PC-3 (cell line): Measurements from ENCODE around the gene TUBGCP3. TPM values are rescaled to one million over a fixed set of nuclear protein-coding genes. Genes with fewer than 3 reads are reported as not detected.

Source experiments
- ATAC-seq: fragments of 200-7000 bp; cut with Tn5 transposase; 2 replicates; pipeline ENCODE4 v1.9.1; 2020; ENCODE audit warnings: mild to moderate bottlenecking, moderate library complexity
- BruUV-seq: library from RNA; stranded (reverse); fragments of 400-500 nt; replicated peaks from 2 replicates; lab custom pipeline; 2021; lab: Mats Ljungman, UMichigan
- CTCF ChIA-PET: fragments of 300-600 bp; sonication (Branson Sonifier 250); formaldehyde crosslinking; loops from one replicate; lab custom pipeline; 2022; ENCODE audit warnings: antibody characterized with exemption; lab: Charles Lee
- POLR2A ChIA-PET: fragments of 300-600 bp; sonication (Branson Sonifier 250); formaldehyde crosslinking; loops from one replicate; lab custom pipeline; 2022; ENCODE audit warnings: antibody characterized with exemption; ENCODE audit not compliant: unreplicated experiment; lab: Charles Lee
- DNase-seq: peaks from one replicate; pipeline ENCODE4 v3.0.0-alpha.2; 2015
- H2AFZ ChIP-seq: fragments of 300-600 bp; sonication (generic); 2 replicates; pipeline ENCODE4 v1.6.0; 2016; ENCODE audit warnings: antibody characterized with exemption, low read length
- H3F3A ChIP-seq: fragments of 300-600 bp; sonication (generic); one replicate; pipeline ENCODE4 v1.6.0; 2017; ENCODE audit warnings: antibody characterized with exemption, low read length, control low read depth, mild to moderate bottlenecking; ENCODE audit not compliant: unreplicated experiment
- H3K27ac ChIP-seq: fragments of 300-600 bp; sonication (generic); 2 replicates; pipeline ENCODE4 v1.5.1; 2016; ENCODE audit warnings: mild to moderate bottlenecking, low read length
- H3K27me3 ChIP-seq: fragments of 300-600 bp; sonication (generic); 2 replicates; pipeline ENCODE4 v1.6.1; 2016; ENCODE audit warnings: low read length, mixed read lengths
- H3K36me3 ChIP-seq: fragments of 300-600 bp; sonication (generic); 2 replicates; pipeline ENCODE4 v1.6.1; 2016; ENCODE audit warnings: low read depth, mixed run types, low read length, mixed read lengths
- H3K4me1 ChIP-seq: fragments of 300-600 bp; sonication (generic); 2 replicates; pipeline ENCODE4 v1.5.1; 2016; ENCODE audit warnings: low read length; ENCODE audit not compliant: insufficient read depth
- H3K4me2 ChIP-seq: fragments of 300-600 bp; sonication (generic); 2 replicates; pipeline ENCODE4 v1.6.0; 2016; ENCODE audit warnings: low read length
- H3K4me3 ChIP-seq: fragments of 300-600 bp; sonication (generic); 2 replicates; pipeline ENCODE4 v1.5.1; 2016; ENCODE audit warnings: mild to moderate bottlenecking, low read length, mixed read lengths
- H3K79me2 ChIP-seq: fragments of 300-600 bp; sonication (generic); 2 replicates; pipeline ENCODE4 v1.6.1; 2017; ENCODE audit warnings: low read length, mixed read lengths
- H3K9ac ChIP-seq: fragments of 300-600 bp; sonication (generic); 2 replicates; pipeline ENCODE4 v1.6.0; 2016; ENCODE audit warnings: mild to moderate bottlenecking, low read length
- H3K9me2 ChIP-seq: fragments of 300-600 bp; sonication (generic); replicated peaks from 2 replicates; pipeline ENCODE4 v1.6.1; 2016; ENCODE audit warnings: mixed run types, low read length, mixed read lengths
- H3K9me3 ChIP-seq: fragments of 300-600 bp; sonication (generic); 2 replicates; pipeline ENCODE4 v1.6.1; 2016; ENCODE audit warnings: low read length, mixed read lengths
- H4K20me1 ChIP-seq: fragments of 300-600 bp; sonication (generic); 2 replicates; pipeline ENCODE4 v1.6.1; 2016; ENCODE audit warnings: low read length, mixed read lengths
- CTCF ChIP-seq: fragments of 300-600 bp; sonication (generic); conservative IDR thresholded peaks from 2 replicates; pipeline ENCODE4 v1.5.1; 2017; ENCODE audit warnings: antibody characterized with exemption, low read depth, mild to moderate bottlenecking, low read length
- EZH2 ChIP-seq: fragments of 300-600 bp; sonication (generic); IDR thresholded peaks from one replicate; pipeline ENCODE4 v1.6.1; 2017; ENCODE audit warnings: antibody characterized with exemption, mild to moderate bottlenecking, low read length; ENCODE audit not compliant: unreplicated experiment
- EZH2phosphoT487 ChIP-seq: fragments of 300-600 bp; sonication (generic); IDR thresholded peaks from 2 replicates; pipeline ENCODE4 v1.6.1; 2018; ENCODE audit warnings: mild to moderate bottlenecking, antibody characterized with exemption, low read length, borderline replicate concordance
- intact Hi-C: fragments of 100-400 bp; cut with micrococcal nuclease; formaldehyde crosslinking; loops from 2 replicates; pipeline ENCODE4 v1.9.0; 2023
- total RNA-seq: library from RNA; depleted of rRNA; stranded (reverse); fragments of >200 nt; gene quantifications from 2 replicates; pipeline ENCODE4 v1.2.3, GENCODE V29; 2014

Gene TUBGCP3
- total RNA-seq, 1 experiment from 2014 or later, result 25.8 TPM

- Histone ChIP-seq H3K9ac (no peak overlapping the region), H3K9me3 (no peaks in the 10 kb centered on the region), H3K4me3 (no peak overlapping the region), H3F3A (no peaks in the 10 kb centered on the region), H2AFZ (no peak overlapping the region), H3K79me2 (no peaks in the 10 kb centered on the region), H4K20me1 (no peaks in the 10 kb centered on the region), H3K4me2 (no peak overlapping the region), H3K27me3 (no peaks in the 10 kb centered on the region), H3K36me3 (peaks cover 15% of the 10 kb centered on the region), H3K4me1 (peaks cover 12% of the 10 kb centered on the region; the same call in 1 of the 2 replicates), H3K9me2 (no peaks in the 10 kb centered on the region), H3K27ac (no peak overlapping the region)
- peak; percentile 74 for ATAC-seq
- CTCF ChIA-PET, result interaction anchor here (0.6 kb wide), 1 partner anchor 1524 kb away, joined by 5 read pairs; no protein-coding TSS in a partner anchor
- intact Hi-C loops, result loop anchor here (2.0 to 10.0 kb wide), 2 partner anchors 96 to 1036 kb away; no protein-coding TSS in a partner anchor
- no TSS peak for BruUV-seq
- peak; percentile 27 for DNase-seq
- TF ChIP-seq EZH2phosphoT487 (no peak), EZH2 (no peak), CTCF (no peak)
- POLR2A ChIA-PET, result no interaction called here
These were observed 76.8 kb downstream of the TUBGCP3 start for GRCh38 chr13:112510987-112511685.

- H3K4me2 ChIP-seq, result no peak overlapping the region
- H4K20me1 ChIP-seq, result no peaks in the 10 kb centered on the region
- H2AFZ ChIP-seq, result no peak overlapping the region
- no peak overlapping the region for H3K27ac ChIP-seq
- H3K4me1 ChIP-seq, result peaks cover 12% of the 10 kb centered on the region; the same call in 1 of the 2 replicates
- TF ChIP-seq EZH2phosphoT487 (no peak), EZH2 (no peak), CTCF (peak; percentile 58)
- H3K9me2 ChIP-seq, result no peaks in the 10 kb centered on the region
- H3F3A ChIP-seq, result no peaks in the 10 kb centered on the region
- DNase-seq (peak; percentile 55), ATAC-seq (peak; percentile 77)
- no peaks in the 10 kb centered on the region for H3K9me3 ChIP-seq
- H3K79me2 ChIP-seq, result no peaks in the 10 kb centered on the region
- H3K9ac ChIP-seq, result no peak overlapping the region
- BruUV-seq, result no TSS peak
- CTCF ChIA-PET, result no interaction called here
- peaks cover 15% of the 10 kb centered on the region for H3K36me3 ChIP-seq
- no peak overlapping the region for H3K4me3 ChIP-seq
- H3K27me3 ChIP-seq, result no peaks in the 10 kb centered on the region
- intact Hi-C loops, result loop anchor here (2.0 to 10.0 kb wide), 2 partner anchors 97 to 1035 kb away; no protein-coding TSS in a partner anchor
- POLR2A ChIA-PET, result no interaction called here
These were observed 77.8 kb downstream of the TUBGCP3 start for GRCh38 chr13:112510002-112510780.
